SK-N-SH treated with all-trans-retinoic acid at 6 μM for 48 hours (cell line): ENCODE measurements around the gene RELCH.

Experiments
- ATAC-seq: fragments of 200-7000 bp; cut with Tn5 transposase; 3 replicates; pipeline ENCODE4 v1.9.1; 2020; ENCODE audit warnings: mild to moderate bottlenecking, moderate library complexity
- ARNTL ChIP-seq: fragments of 450-650 bp; formaldehyde crosslinking; IDR thresholded peaks from 2 replicates; pipeline ENCODE4 v1.5.0; 2020; ENCODE audit warnings: low read depth, mild to moderate bottlenecking, moderate library complexity, borderline replicate concordance
- BACH2 ChIP-seq: fragments of 250-450 bp; sonication (Bioruptor Pico); IDR thresholded peaks from 2 replicates; pipeline ENCODE4 v1.9.0; 2021; ENCODE audit warnings: mild to moderate bottlenecking, borderline replicate concordance
- CREB5 ChIP-seq: fragments of 250-450 bp; sonication (Bioruptor Pico); IDR thresholded peaks from 2 replicates; pipeline ENCODE4 v1.5.1; 2020; ENCODE audit warnings: low read depth, mild to moderate bottlenecking, moderate library complexity
- CSDC2 ChIP-seq: fragments of 250-450 bp; sonication (Bioruptor Pico); IDR thresholded peaks from 2 replicates; pipeline ENCODE4 v1.5.0; 2020; ENCODE audit warnings: mild to moderate bottlenecking, moderate library complexity
- CSRNP3 ChIP-seq: fragments of 250-450 bp; sonication (Bioruptor Pico); IDR thresholded peaks from 2 replicates; pipeline ENCODE4 v1.5.1; 2021; ENCODE audit warnings: mild to moderate bottlenecking, moderate library complexity
- GLIS3 ChIP-seq: fragments of 250-450 bp; sonication (Bioruptor Pico); IDR thresholded peaks from 2 replicates; pipeline ENCODE4 v1.5.0; 2020; ENCODE audit warnings: mild to moderate bottlenecking, moderate library complexity
- ISL1 ChIP-seq: fragments of 250-450 bp; sonication (Bioruptor Pico); IDR thresholded peaks from 2 replicates; pipeline ENCODE4 v2.1.2; 2022; ENCODE audit warnings: mild to moderate bottlenecking, moderate library complexity
- OSR1 ChIP-seq: fragments of 250-450 bp; sonication (Bioruptor Pico); IDR thresholded peaks from 2 replicates; pipeline ENCODE4 v1.8.0; 2022; ENCODE audit warnings: moderate library complexity, mild to moderate bottlenecking, inconsistent platforms
- PATZ1 ChIP-seq: fragments of 250-450 bp; sonication (Bioruptor Pico); IDR thresholded peaks from 2 replicates; pipeline ENCODE4 v1.8.0; 2020; ENCODE audit warnings: mild to moderate bottlenecking, moderate library complexity, borderline replicate concordance
- POU6F1 ChIP-seq: fragments of 250-450 bp; sonication (Bioruptor Pico); IDR thresholded peaks from 2 replicates; pipeline ENCODE4 v1.8.0; 2021; ENCODE audit warnings: low read depth, mild to moderate bottlenecking, moderate library complexity, borderline replicate concordance
- PPARA ChIP-seq: fragments of 250-450 bp; sonication (Bioruptor Pico); IDR thresholded peaks from 2 replicates; pipeline ENCODE4 v1.5.0; 2020; ENCODE audit warnings: mild to moderate bottlenecking, borderline replicate concordance
- RARB ChIP-seq: fragments of 250-450 bp; sonication (Bioruptor Pico); IDR thresholded peaks from 2 replicates; pipeline ENCODE4 v1.8.0; 2021; ENCODE audit warnings: mild to moderate bottlenecking, moderate library complexity
- TCF4 ChIP-seq: fragments of 250-450 bp; sonication (Bioruptor Pico); IDR thresholded peaks from 2 replicates; pipeline ENCODE4 v1.8.0; 2021; ENCODE audit warnings: mild to moderate bottlenecking, moderate library complexity, borderline replicate concordance
- TOX ChIP-seq: fragments of 250-450 bp; sonication (Bioruptor Pico); IDR thresholded peaks from 2 replicates; pipeline ENCODE4 v1.8.0; 2021; ENCODE audit warnings: mild to moderate bottlenecking, moderate library complexity, borderline replicate concordance
- ZC3H10 ChIP-seq: fragments of 250-450 bp; sonication (Bioruptor Pico); IDR thresholded peaks from 2 replicates; pipeline ENCODE4 v1.5.1; 2021; ENCODE audit warnings: mild to moderate bottlenecking, moderate library complexity
- ZFP3 ChIP-seq: fragments of 250-450 bp; sonication (Bioruptor Pico); IDR thresholded peaks from 2 replicates; pipeline ENCODE4 v1.5.0; 2020; ENCODE audit warnings: mild to moderate bottlenecking, moderate library complexity
- ZFP30 ChIP-seq: fragments of 450-650 bp; formaldehyde crosslinking; IDR thresholded peaks from 2 replicates; pipeline ENCODE4 v1.5.0; 2022; ENCODE audit warnings: mild to moderate bottlenecking, moderate library complexity
- ZNF565 ChIP-seq: fragments of 450-650 bp; formaldehyde crosslinking; conservative IDR thresholded peaks from 2 replicates; pipeline ENCODE4 v1.5.0; 2020; ENCODE audit warnings: low read depth, mild to moderate bottlenecking, moderate library complexity
- ZNF70 ChIP-seq: fragments of 450-650 bp; formaldehyde crosslinking; IDR thresholded peaks from 2 replicates; pipeline ENCODE4 v1.5.0; 2020; ENCODE audit warnings: mild to moderate bottlenecking, moderate library complexity
- ZNF8 ChIP-seq: fragments of 450-650 bp; formaldehyde crosslinking; IDR thresholded peaks from 2 replicates; pipeline ENCODE4 v1.5.0; 2020; ENCODE audit warnings: mild to moderate bottlenecking, moderate library complexity

RELCH gene

GRCh38 chr18:62294073-62294472, 107.0 kb downstream of the RELCH start:
- no peak for TF ChIP-seq RARB (CRISPR knock-in tag)
- TF ChIP-seq TOX (CRISPR knock-in tag) = no peak
- TF ChIP-seq ISL1 (CRISPR knock-in tag) = no peak
- no peak for TF ChIP-seq CSRNP3 (CRISPR knock-in tag)
- TF ChIP-seq ZFP3 (CRISPR knock-in tag) = no peak
- TF ChIP-seq BACH2 (CRISPR knock-in tag) = no peak
- no peak for TF ChIP-seq OSR1 (CRISPR knock-in tag)
- no peak for TF ChIP-seq PPARA (CRISPR knock-in tag)
- no peak for TF ChIP-seq POU6F1
- no peak for TF ChIP-seq PATZ1 (CRISPR knock-in tag)
- TF ChIP-seq ZNF565 (CRISPR knock-in tag) = no peak
- TF ChIP-seq ARNTL (CRISPR knock-in tag) = no peak
- TF ChIP-seq ZNF8 (CRISPR knock-in tag) = no peak
- TF ChIP-seq TCF4 (CRISPR knock-in tag) = no peak
- no peak for TF ChIP-seq GLIS3 (CRISPR knock-in tag)
- no peak for TF ChIP-seq CSDC2
- no peak for TF ChIP-seq ZC3H10 (CRISPR knock-in tag)
- TF ChIP-seq ZFP30 (CRISPR knock-in tag) = no peak
- ATAC-seq = no peak

- TF ChIP-seq PATZ1 (CRISPR knock-in tag) = no peak
- TF ChIP-seq RARB (CRISPR knock-in tag) = no peak
- TF ChIP-seq CREB5 (CRISPR knock-in tag) = no peak
- TF ChIP-seq TCF4 (CRISPR knock-in tag) = no peak
- TF ChIP-seq BACH2 (CRISPR knock-in tag) = no peak
- TF ChIP-seq ZNF70 (CRISPR knock-in tag) = no peak
- no peak for TF ChIP-seq POU6F1
- no peak for TF ChIP-seq ARNTL (CRISPR knock-in tag)
- TF ChIP-seq ZC3H10 (CRISPR knock-in tag) = no peak
- no peak for TF ChIP-seq ZFP3 (CRISPR knock-in tag)
- no peak for TF ChIP-seq CSRNP3 (CRISPR knock-in tag)
- no peak for TF ChIP-seq TOX (CRISPR knock-in tag)
- no peak for ATAC-seq
Observed at GRCh38 chr18:62300359-62300963, 113.4 kb downstream of the RELCH start.
